PC-3 (cell line): ENCODE measurements around the gene PRKAG3. TPM values are rescaled to one million over a fixed set of nuclear protein-coding genes. Genes with fewer than 3 reads are reported as not detected.

Experiments used
- ATAC-seq: fragments of 200-7000 bp; cut with Tn5 transposase; 2 replicates; pipeline ENCODE4 v1.9.1; 2020; ENCODE audit warnings: mild to moderate bottlenecking, moderate library complexity
- BruUV-seq: library from RNA; stranded (reverse); fragments of 400-500 nt; replicated peaks from 2 replicates; lab custom pipeline; 2021; lab: Mats Ljungman, UMichigan
- CTCF ChIA-PET: fragments of 300-600 bp; sonication (Branson Sonifier 250); formaldehyde crosslinking; loops from one replicate; lab custom pipeline; 2022; ENCODE audit warnings: antibody characterized with exemption; lab: Charles Lee
- POLR2A ChIA-PET: fragments of 300-600 bp; sonication (Branson Sonifier 250); formaldehyde crosslinking; loops from one replicate; lab custom pipeline; 2022; ENCODE audit warnings: antibody characterized with exemption; ENCODE audit not compliant: unreplicated experiment; lab: Charles Lee
- DNase-seq: peaks from one replicate; pipeline ENCODE4 v3.0.0-alpha.2; 2015
- H2AFZ ChIP-seq: fragments of 300-600 bp; sonication (generic); 2 replicates; pipeline ENCODE4 v1.6.0; 2016; ENCODE audit warnings: antibody characterized with exemption, low read length
- H3F3A ChIP-seq: fragments of 300-600 bp; sonication (generic); one replicate; pipeline ENCODE4 v1.6.0; 2017; ENCODE audit warnings: antibody characterized with exemption, low read length, control low read depth, mild to moderate bottlenecking; ENCODE audit not compliant: unreplicated experiment
- H3K27ac ChIP-seq: fragments of 300-600 bp; sonication (generic); 2 replicates; pipeline ENCODE4 v1.5.1; 2016; ENCODE audit warnings: mild to moderate bottlenecking, low read length
- H3K27me3 ChIP-seq: fragments of 300-600 bp; sonication (generic); 2 replicates; pipeline ENCODE4 v1.6.1; 2016; ENCODE audit warnings: low read length, mixed read lengths
- H3K36me3 ChIP-seq: fragments of 300-600 bp; sonication (generic); 2 replicates; pipeline ENCODE4 v1.6.1; 2016; ENCODE audit warnings: low read depth, mixed run types, low read length, mixed read lengths
- H3K4me1 ChIP-seq: fragments of 300-600 bp; sonication (generic); 2 replicates; pipeline ENCODE4 v1.5.1; 2016; ENCODE audit warnings: low read length; ENCODE audit not compliant: insufficient read depth
- H3K4me2 ChIP-seq: fragments of 300-600 bp; sonication (generic); 2 replicates; pipeline ENCODE4 v1.6.0; 2016; ENCODE audit warnings: low read length
- H3K4me3 ChIP-seq: fragments of 300-600 bp; sonication (generic); 2 replicates; pipeline ENCODE4 v1.5.1; 2016; ENCODE audit warnings: mild to moderate bottlenecking, low read length, mixed read lengths
- H3K79me2 ChIP-seq: fragments of 300-600 bp; sonication (generic); 2 replicates; pipeline ENCODE4 v1.6.1; 2017; ENCODE audit warnings: low read length, mixed read lengths
- H3K9ac ChIP-seq: fragments of 300-600 bp; sonication (generic); 2 replicates; pipeline ENCODE4 v1.6.0; 2016; ENCODE audit warnings: mild to moderate bottlenecking, low read length
- H3K9me2 ChIP-seq: fragments of 300-600 bp; sonication (generic); replicated peaks from 2 replicates; pipeline ENCODE4 v1.6.1; 2016; ENCODE audit warnings: mixed run types, low read length, mixed read lengths
- H3K9me3 ChIP-seq: fragments of 300-600 bp; sonication (generic); 2 replicates; pipeline ENCODE4 v1.6.1; 2016; ENCODE audit warnings: low read length, mixed read lengths
- H4K20me1 ChIP-seq: fragments of 300-600 bp; sonication (generic); 2 replicates; pipeline ENCODE4 v1.6.1; 2016; ENCODE audit warnings: low read length, mixed read lengths
- CTCF ChIP-seq: fragments of 300-600 bp; sonication (generic); conservative IDR thresholded peaks from 2 replicates; pipeline ENCODE4 v1.5.1; 2017; ENCODE audit warnings: antibody characterized with exemption, low read depth, mild to moderate bottlenecking, low read length
- EZH2 ChIP-seq: fragments of 300-600 bp; sonication (generic); IDR thresholded peaks from one replicate; pipeline ENCODE4 v1.6.1; 2017; ENCODE audit warnings: antibody characterized with exemption, mild to moderate bottlenecking, low read length; ENCODE audit not compliant: unreplicated experiment
- EZH2phosphoT487 ChIP-seq: fragments of 300-600 bp; sonication (generic); IDR thresholded peaks from 2 replicates; pipeline ENCODE4 v1.6.1; 2018; ENCODE audit warnings: mild to moderate bottlenecking, antibody characterized with exemption, low read length, borderline replicate concordance
- intact Hi-C: fragments of 100-400 bp; cut with micrococcal nuclease; formaldehyde crosslinking; loops from 2 replicates; pipeline ENCODE4 v1.9.0; 2023
- total RNA-seq: library from RNA; depleted of rRNA; stranded (reverse); fragments of >200 nt; gene quantifications from 2 replicates; pipeline ENCODE4 v1.2.3, GENCODE V29; 2014

Gene PRKAG3
- total RNA-seq, 1 experiment from 2014 or later = not detected

GRCh38 chr2:218815244-218815637, 16.4 kb downstream of the PRKAG3 start:
- H3K9me3 ChIP-seq = no peaks in the 10 kb centered on the region
- H3K27me3 ChIP-seq = no peaks in the 10 kb centered on the region
- H3K79me2 ChIP-seq = no peaks in the 10 kb centered on the region
- no peak for ATAC-seq
- no peak for DNase-seq
- H3K4me3 ChIP-seq = no peak overlapping the region
- ChIA-PET CTCF (no interaction called here), POLR2A (no interaction called here)
- H2AFZ ChIP-seq = no peak overlapping the region
- intact Hi-C loops = no loop called here
- H3K36me3 ChIP-seq = no peaks in the 10 kb centered on the region
- no peaks in the 10 kb centered on the region for H3K9me2 ChIP-seq
- H3F3A ChIP-seq = no peaks in the 10 kb centered on the region
- no peak overlapping the region for H3K4me2 ChIP-seq
- no peak overlapping the region for H3K27ac ChIP-seq
- no peak for TF ChIP-seq EZH2
- no peak for TF ChIP-seq CTCF
- TF ChIP-seq EZH2phosphoT487 = no peak
- BruUV-seq = no TSS peak
- H3K9ac ChIP-seq = no peak overlapping the region
- H3K4me1 ChIP-seq = no peaks in the 10 kb centered on the region
- no peaks in the 10 kb centered on the region for H4K20me1 ChIP-seq

- Histone ChIP-seq H3K27me3 (no peaks in the 10 kb centered on the region), H2AFZ (no peak overlapping the region), H3F3A (no peaks in the 10 kb centered on the region), H3K9me3 (no peaks in the 10 kb centered on the region), H3K36me3 (no peaks in the 10 kb centered on the region), H3K4me3 (no peak overlapping the region), H3K9me2 (no peaks in the 10 kb centered on the region), H3K79me2 (no peaks in the 10 kb centered on the region), H3K9ac (no peak overlapping the region), H3K27ac (no peak overlapping the region), H3K4me2 (no peak overlapping the region), H3K4me1 (no peaks in the 10 kb centered on the region), H4K20me1 (no peaks in the 10 kb centered on the region)
- DNase-seq (no peak), ATAC-seq (no peak)
- TF ChIP-seq EZH2phosphoT487 = no peak
- TF ChIP-seq EZH2 = no peak
- TF ChIP-seq CTCF = no peak
- intact Hi-C loops = no loop called here
- POLR2A ChIA-PET = no interaction called here
- no TSS peak for BruUV-seq
- CTCF ChIA-PET = no interaction called here
Observed at GRCh38 chr2:218814540-218815243, 16.9 kb downstream of the PRKAG3 start.

DNA sequence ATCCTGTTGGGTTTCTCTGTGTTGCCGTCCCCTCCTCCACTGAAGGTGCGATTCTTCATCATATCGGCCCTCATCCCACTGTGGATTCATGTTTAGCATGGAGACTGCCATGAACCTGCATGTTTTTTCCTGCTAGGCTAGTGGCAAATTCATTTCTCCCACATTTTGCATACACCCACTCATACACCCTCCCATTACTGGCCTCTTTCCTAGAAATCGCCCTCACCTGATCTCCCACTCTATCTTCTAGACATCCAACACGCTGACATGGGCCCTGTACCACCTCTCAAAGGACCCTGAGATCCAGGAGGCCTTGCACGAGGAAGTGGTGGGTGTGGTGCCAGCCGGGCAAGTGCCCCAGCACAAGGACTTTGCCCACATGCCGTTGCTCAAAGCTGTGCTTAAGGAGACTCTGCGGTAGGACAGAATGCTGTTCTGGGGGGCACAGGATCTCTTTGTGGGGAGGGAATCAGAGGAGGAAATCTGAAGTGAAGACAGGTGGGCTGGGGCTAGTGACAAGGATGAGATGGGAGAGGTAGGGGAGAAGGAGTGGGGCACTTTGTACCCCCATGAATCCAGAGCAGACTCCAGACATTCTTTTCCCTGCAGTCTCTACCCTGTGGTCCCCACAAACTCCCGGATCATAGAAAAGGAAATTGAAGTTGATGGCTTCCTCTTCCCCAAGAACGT, 17.7 kb downstream of the PRKAG3 start:
- no TSS peak for BruUV-seq
- Histone ChIP-seq H3K9me3 (no peaks in the 10 kb centered on the region), H3K4me2 (no peak overlapping the region), H3K9me2 (no peaks in the 10 kb centered on the region), H3K9ac (no peak overlapping the region), H3K79me2 (no peaks in the 10 kb centered on the region), H3K27me3 (no peaks in the 10 kb centered on the region), H4K20me1 (no peaks in the 10 kb centered on the region), H2AFZ (no peak overlapping the region), H3F3A (no peaks in the 10 kb centered on the region), H3K4me1 (no peaks in the 10 kb centered on the region), H3K36me3 (no peaks in the 10 kb centered on the region), H3K27ac (no peak overlapping the region), H3K4me3 (no peak overlapping the region)
- POLR2A ChIA-PET = no interaction called here
- TF ChIP-seq CTCF (no peak), EZH2 (no peak), EZH2phosphoT487 (no peak)
- intact Hi-C loops = no loop called here
- CTCF ChIA-PET = no interaction called here
- no peak for DNase-seq
- ATAC-seq = no peak
